ENCODE data around the gene EFNA3. TPM values are rescaled to one million over a fixed set of nuclear protein-coding genes. Genes with fewer than 3 reads are reported as not detected.

EFNA3 gene, protein sequence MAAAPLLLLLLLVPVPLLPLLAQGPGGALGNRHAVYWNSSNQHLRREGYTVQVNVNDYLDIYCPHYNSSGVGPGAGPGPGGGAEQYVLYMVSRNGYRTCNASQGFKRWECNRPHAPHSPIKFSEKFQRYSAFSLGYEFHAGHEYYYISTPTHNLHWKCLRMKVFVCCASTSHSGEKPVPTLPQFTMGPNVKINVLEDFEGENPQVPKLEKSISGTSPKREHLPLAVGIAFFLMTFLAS
- total RNA-seq: 1 to 10 TPM in 2 of 9 donors, under 1 TPM in 7; 0.20 to 2.4 (median 0.61) TPM
- 1 to 10 TPM in 1 of 2 donors, under 1 TPM in 1; 0.61 to 1.9 TPM for polyA plus RNA-seq
- long read RNA-seq, donor 1, partial matches to known transcripts: 1 of 2 reads
- long read RNA-seq, donor 1, other reads (novel, unspliced or antisense): 0 of 2 reads
- long read RNA-seq, donor 2: 0 reads
- long read RNA-seq, donor 3, partial matches to known transcripts: 3 of 4 reads
- long read RNA-seq, donor 3, other reads (novel, unspliced or antisense): 1 of 4 reads

DNA sequence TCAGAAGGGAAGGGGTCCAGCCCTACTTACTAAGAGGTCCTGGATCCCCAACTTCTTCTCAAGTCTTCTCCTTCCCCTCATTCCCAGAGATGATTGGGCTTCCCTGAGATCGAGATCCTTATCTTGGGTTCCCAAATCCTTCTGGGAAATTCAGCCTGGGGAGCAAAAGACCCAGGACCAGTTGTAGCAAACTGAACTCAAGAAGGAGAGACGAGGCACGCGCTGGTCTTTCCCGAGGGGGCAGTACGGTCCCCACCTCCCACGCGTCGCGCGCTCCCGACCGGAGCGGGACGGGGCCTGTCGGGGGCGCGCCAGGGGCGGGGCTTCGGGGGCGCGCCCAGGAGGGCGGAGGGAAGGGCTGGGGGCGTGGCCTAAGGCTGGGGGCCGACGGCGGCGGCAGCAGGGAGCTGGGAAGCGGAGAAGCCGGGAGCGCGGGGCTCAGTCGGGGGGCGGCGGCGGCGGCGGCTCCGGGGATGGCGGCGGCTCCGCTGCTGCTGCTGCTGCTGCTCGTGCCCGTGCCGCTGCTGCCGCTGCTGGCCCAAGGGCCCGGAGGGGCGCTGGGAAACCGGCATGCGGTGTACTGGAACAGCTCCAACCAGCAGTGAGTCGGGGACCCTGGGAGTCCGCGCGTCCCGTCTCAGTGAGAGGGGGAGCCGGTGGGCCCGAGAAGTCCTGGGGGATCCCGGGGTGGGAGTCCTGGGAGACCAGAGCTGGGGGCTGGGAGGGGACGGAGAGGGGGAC, at the start of gene EFNA3:
EFNA3 (plus strand) TSS at position 369 of the 741 bp plus-strand sequence; CDS start at position 474, 105 bp downstream.
- Histone ChIP-seq H3K27me3 (peaks cover 33 to 53% (median 41%) of the 10 kb centered on the region in 9 donors), H3K4me1 (peaks cover 13 to 52% (median 42%) of the 10 kb centered on the region in 12 donors), H3K4me3 (peak within 1 kb of the TSS; percentile 12 to 60 (median 50)), H3K9me3 (no peaks in the 10 kb centered on the region), H3K27ac (no peak within 1 kb of the TSS), H3K36me3 (no peaks in the 10 kb centered on the region)
- intact Hi-C loops (cut with DNase I): no loop called here
- peak; percentile 73 to 89 (median 78) for DNase-seq
- WGBS, 4 donors: 1 to 3% (median 2%) methylated on average over 35 to 59 of the region's 59 CpGs
- TF ChIP-seq CTCF (IDR thresholded peaks at IDR 0.05) (no peak), POLR2A (IDR thresholded peaks at IDR 0.05) (peak in 1 of 2 donors; percentile 20)
- ATAC-seq: peak; percentile 41 to 87 (median 82)

- DNase-seq: no peak
- no peaks in the 10 kb centered on the region for H3K36me3 ChIP-seq
- no peak overlapping the region for H3K27ac ChIP-seq
- no peaks in the 10 kb centered on the region for H3K27me3 ChIP-seq
- intact Hi-C loops (cut with DNase I): no loop called here
- no peak overlapping the region for H3K4me3 ChIP-seq
- H3K4me1 ChIP-seq: peaks cover 0 to 4% (median 0%) of the 10 kb centered on the region in 12 donors
- TF ChIP-seq CTCF (IDR thresholded peaks at IDR 0.05) (no peak), POLR2A (IDR thresholded peaks at IDR 0.05) (no peak)
- ATAC-seq: peak in 1 of 4 donors; percentile 37
- H3K9me3 ChIP-seq: no peaks in the 10 kb centered on the region
- 79 to 92% (median 85%) methylated on average over 11 to 16 of the region's 16 CpGs for WGBS, 4 donors
Measured at GRCh38 chr1:155029513-155030242, 49.0 kb upstream of the EFNA3 start.

GRCh38 chr1:155030243-155030795, 48.3 kb upstream of the EFNA3 start:
- 84 to 95% (median 90%) methylated on average over 11 to 15 of the region's 15 CpGs for WGBS, 4 donors
- no peak for ATAC-seq
- peaks cover 0 to 4% (median 0%) of the 10 kb centered on the region in 12 donors for H3K4me1 ChIP-seq
- no peaks in the 10 kb centered on the region for H3K36me3 ChIP-seq
- H3K27me3 ChIP-seq: no peaks in the 10 kb centered on the region
- H3K4me3 ChIP-seq: no peak overlapping the region
- no peak for DNase-seq
- H3K9me3 ChIP-seq: no peaks in the 10 kb centered on the region
- H3K27ac ChIP-seq: no peak overlapping the region
- TF ChIP-seq CTCF (IDR thresholded peaks at IDR 0.05): no peak
- TF ChIP-seq POLR2A (IDR thresholded peaks at IDR 0.05): no peak
- intact Hi-C loops (cut with DNase I): no loop called here

Measured in heart left ventricle (tissue), 16 donors.